LNCaP clone FGC (cell line): ENCODE data around the gene CATSPERB.
"Not testable (repeated sequence)": the region's sequence is repeated elsewhere in the genome, so short reads cannot be mapped to it uniquely, and the experiment has no call there.

Experiments
- DNase-seq: peaks from one replicate; pipeline ENCODE4 v3.0.0-alpha.2; 2011; ENCODE audit warnings: low read depth
- H3K4me3 ChIP-seq: 2 replicates; pipeline ENCODE4 v1.5.1; 2011; ENCODE audit warnings: mild to moderate bottlenecking, low read depth, low read length, control low read depth
- CTCF ChIP-seq: IDR thresholded peaks from 2 replicates; pipeline ENCODE4 v1.5.1; 2012; ENCODE audit warnings: mild to moderate bottlenecking; ENCODE audit not compliant: control insufficient read depth, insufficient read depth; ENCODE audit errors: extremely low read depth

The CATSPERB gene

GRCh38 chr14:91573528-91573893, 158.4 kb downstream of the CATSPERB start:
- TF ChIP-seq CTCF = no peak
- no peak for DNase-seq
- peak overlapping the region; percentile 46 for H3K4me3 ChIP-seq

GRCh38 chr14:91570021-91570420, 161.9 kb downstream of the CATSPERB start:
- H3K4me3 ChIP-seq = no peak overlapping the region
- no peak for DNase-seq
- TF ChIP-seq CTCF = no peak

- no peak for TF ChIP-seq CTCF
- no peak for DNase-seq
- no peak overlapping the region for H3K4me3 ChIP-seq
Measured at GRCh38 chr14:91569301-91569700, 162.6 kb downstream of the CATSPERB start.

DNA sequence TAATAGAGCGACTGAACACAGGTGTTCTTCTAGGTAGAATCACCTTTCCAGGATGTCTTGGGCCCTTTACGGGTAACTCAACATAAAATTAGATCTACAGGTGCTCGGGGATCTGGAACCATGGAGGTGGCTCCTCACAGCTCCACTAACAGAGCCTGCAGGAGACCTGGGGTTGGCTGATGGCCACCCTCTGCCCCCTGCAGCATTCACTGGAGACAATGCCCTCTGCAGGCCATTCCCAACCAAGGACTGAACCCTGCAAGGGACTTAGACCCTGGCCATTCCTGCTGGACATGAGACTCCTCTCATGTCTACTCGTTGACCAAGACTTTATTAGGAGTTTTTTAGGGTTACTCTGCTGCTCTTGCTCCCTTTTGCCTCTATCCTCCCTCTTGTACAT, 163.3 kb downstream of the CATSPERB start:
- TF ChIP-seq CTCF = no peak
- no peak overlapping the region for H3K4me3 ChIP-seq
- no peak for DNase-seq

- not testable (repeated sequence) for DNase-seq, H3K4me3 ChIP-seq
Measured at GRCh38 chr14:91567827-91568226, 164.1 kb downstream of the CATSPERB start.

DNA sequence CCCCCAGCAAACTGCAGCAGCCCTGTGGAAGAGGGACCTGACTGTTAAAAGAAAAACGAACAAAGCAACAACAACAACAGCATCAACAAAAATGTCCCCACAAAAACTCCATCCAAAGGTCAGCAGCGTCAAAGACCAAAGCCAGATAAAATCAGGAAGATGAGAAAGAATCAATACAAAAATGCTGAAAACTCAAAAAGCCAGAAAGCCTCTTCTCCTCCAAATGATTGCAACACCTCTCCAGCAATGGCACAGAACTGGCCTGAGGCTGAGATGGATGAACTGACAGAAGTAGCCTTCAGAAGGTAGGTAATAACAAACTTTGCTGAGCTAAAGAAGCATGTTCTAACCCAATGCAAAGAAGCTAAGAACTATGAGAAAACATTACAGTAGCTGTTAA, 176.4 kb downstream of the CATSPERB start:
- no peak for TF ChIP-seq CTCF
- DNase-seq = no peak
- H3K4me3 ChIP-seq = no peak overlapping the region

- no peak overlapping the region for H3K4me3 ChIP-seq
- DNase-seq = no peak
- TF ChIP-seq CTCF = no peak
Measured at GRCh38 chr14:91554535-91555332, 177.2 kb downstream of the CATSPERB start.
